Hepatic stellate cell (primary cell): ENCODE data around the gene DOP1B.
A peak's percentile ranks its signal among the peaks of the same experiment; 100 is the strongest.

ENCODE experiments used
- DNase-seq: peaks from one replicate; pipeline ENCODE4 v3.0.0; 2011; ENCODE audit warnings: low spot score

Gene DOP1B

GRCh38 chr21:36202726-36203602 lies 46.3 kb downstream of the DOP1B start:
- DNase-seq, result no peak

GRCh38 chr21:36203603-36203889 lies 46.9 kb downstream of the DOP1B start:
- peak; percentile 91 for DNase-seq

- no peak for DNase-seq
Measured at GRCh38 chr21:36204980-36205379, 48.4 kb downstream of the DOP1B start.

GRCh38 chr21:36205962-36206361 lies 49.3 kb downstream of the DOP1B start:
- no peak for DNase-seq
